Peyer's patch (tissue), 4 donors: Measurements from ENCODE around the gene TMEM9.

Experiments used
- POLR2A ChIP-seq, 2 donors: fragments of 450-650 bp; IDR thresholded peaks; one replicate each; pipeline ENCODE4 v1.5.1; 2017; ENCODE audit warnings: antibody characterized with exemption in 2 of 2, mild to moderate bottlenecking in 2 of 2, moderate library complexity in 2 of 2
- TF ChIP-seq, protein P1 (sequence below), 6 experiments: fragments of 450-650 bp in 4 of 6; fragments of 200-600 bp in 2 of 6; sonication (generic) in 1 of 6; IDR thresholded peaks; one replicate each; pipeline ENCODE4 v1.5.1; 2017 to 2019; ENCODE audit warnings: antibody characterized with exemption in 6 of 6, mild to moderate bottlenecking in 3 of 6, moderate library complexity in 1 of 6

DNA sequence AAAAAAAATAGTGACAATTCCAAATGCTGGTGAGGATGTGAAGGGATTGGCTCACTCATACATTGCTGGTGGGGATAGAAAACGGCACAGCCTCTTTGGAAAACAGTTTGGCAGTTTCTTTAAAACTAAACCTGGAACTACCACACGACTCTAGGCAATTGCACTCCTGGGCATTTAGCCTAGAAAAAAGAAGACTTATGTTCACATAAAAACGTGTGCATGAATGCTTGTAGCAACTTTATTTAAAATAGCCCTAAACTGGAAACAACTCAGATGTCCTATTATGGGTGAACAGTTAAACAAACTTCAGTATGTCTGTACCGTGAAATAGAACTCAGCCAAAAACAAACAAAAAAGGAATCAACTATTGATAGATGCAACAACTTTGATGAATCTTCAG is 9.4 kb upstream of the TMEM9 start:
- TF ChIP-seq, protein P1, sequence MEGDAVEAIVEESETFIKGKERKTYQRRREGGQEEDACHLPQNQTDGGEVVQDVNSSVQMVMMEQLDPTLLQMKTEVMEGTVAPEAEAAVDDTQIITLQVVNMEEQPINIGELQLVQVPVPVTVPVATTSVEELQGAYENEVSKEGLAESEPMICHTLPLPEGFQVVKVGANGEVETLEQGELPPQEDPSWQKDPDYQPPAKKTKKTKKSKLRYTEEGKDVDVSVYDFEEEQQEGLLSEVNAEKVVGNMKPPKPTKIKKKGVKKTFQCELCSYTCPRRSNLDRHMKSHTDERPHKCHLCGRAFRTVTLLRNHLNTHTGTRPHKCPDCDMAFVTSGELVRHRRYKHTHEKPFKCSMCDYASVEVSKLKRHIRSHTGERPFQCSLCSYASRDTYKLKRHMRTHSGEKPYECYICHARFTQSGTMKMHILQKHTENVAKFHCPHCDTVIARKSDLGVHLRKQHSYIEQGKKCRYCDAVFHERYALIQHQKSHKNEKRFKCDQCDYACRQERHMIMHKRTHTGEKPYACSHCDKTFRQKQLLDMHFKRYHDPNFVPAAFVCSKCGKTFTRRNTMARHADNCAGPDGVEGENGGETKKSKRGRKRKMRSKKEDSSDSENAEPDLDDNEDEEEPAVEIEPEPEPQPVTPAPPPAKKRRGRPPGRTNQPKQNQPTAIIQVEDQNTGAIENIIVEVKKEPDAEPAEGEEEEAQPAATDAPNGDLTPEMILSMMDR (IDR thresholded peaks at IDR 0.05): no peak
- no peak for TF ChIP-seq POLR2A (IDR thresholded peaks at IDR 0.05)
